HG02973 (cell line): Measurements from ENCODE around the gene AFAP1.
"Not testable (repeated sequence)": the region's sequence is repeated elsewhere in the genome, so short reads cannot be mapped to it uniquely, and the experiment has no call there.

ENCODE experiments used
- ATAC-seq: cut with Tn5 transposase; IDR thresholded peaks from one replicate; pipeline ENCODE4 v1.9.1; 2021; ENCODE audit warnings: moderate library complexity; ENCODE audit not compliant: unreplicated experiment

Gene AFAP1

DNA sequence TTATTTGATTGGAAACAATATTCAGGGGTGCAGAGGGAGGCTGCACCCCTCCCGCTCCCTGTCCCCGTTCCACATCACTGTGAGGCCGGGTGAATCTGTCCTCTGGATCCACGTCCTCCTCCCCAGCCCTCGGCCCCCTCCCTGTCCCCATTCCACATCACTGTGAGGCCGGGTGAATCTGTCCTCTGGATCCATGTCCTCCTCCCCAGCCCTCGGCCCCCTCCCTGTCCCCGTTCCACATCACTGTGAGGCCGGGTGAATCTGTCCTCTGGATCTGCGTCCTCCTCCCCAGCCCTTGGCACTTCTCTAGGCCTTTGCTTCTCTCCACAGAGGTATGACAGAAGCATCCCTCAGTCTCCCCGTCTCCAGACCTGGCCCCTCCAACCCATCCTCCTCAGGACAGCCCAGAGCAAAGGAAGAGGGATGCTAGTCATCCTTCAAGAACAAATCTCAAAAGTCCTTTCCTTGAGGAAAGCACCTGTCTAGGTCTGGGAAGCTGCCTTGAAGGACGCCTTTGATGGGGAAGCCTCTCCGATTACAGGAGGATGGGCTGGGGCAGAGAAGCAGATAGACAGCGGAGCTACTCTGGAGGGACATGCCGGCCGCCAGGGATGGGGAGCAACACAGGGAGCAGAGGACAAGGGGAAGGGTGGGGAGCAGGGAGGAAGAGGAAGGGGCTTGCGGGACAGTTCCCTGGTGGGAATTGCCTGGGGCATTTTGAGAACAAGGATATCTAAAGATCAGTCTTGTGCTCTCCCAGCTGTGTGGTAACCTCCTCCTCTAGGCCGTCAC lies 10.8 kb upstream of the AFAP1 start:
- no peak for ATAC-seq

DNA sequence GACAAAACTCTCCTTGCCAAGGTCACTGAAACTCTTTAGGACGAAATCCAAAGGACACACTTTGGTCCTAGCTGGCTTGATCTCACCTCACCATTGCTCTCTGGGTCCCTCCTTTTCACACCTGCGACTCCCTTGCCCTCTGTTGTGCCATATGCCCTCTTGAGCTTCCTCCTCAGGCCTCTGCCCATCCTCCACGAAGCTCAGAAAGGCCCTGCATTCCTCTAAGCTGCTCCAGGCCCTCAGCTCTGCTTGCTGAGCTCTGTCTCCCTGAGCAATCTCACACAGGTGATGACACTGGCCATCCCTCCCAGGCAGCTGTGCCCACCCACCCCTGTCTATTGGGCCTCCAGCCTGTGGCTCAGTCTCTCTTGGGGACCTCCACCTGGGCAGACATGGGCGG lies 10.1 kb upstream of the AFAP1 start:
- no peak for ATAC-seq

DNA sequence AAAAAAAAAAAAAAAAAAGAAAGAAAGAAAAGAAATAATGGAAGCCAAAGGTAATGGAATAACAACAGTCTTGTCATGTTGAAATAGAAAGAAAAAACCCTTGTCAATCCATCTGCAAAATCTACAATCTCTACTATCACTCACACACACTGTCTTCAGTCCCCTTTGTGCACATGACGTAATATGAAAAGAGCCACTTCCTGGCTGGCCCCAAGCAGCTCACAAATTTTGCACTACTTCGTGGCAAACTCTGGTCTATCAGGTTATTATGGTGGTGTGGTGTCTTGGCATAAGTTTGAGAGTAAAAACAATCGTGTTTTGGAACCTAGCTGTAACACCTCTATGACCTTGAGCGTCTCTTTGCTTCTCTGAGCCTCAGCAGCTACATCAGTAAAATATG lies 8.3 kb upstream of the AFAP1 start:
- no peak for ATAC-seq

DNA sequence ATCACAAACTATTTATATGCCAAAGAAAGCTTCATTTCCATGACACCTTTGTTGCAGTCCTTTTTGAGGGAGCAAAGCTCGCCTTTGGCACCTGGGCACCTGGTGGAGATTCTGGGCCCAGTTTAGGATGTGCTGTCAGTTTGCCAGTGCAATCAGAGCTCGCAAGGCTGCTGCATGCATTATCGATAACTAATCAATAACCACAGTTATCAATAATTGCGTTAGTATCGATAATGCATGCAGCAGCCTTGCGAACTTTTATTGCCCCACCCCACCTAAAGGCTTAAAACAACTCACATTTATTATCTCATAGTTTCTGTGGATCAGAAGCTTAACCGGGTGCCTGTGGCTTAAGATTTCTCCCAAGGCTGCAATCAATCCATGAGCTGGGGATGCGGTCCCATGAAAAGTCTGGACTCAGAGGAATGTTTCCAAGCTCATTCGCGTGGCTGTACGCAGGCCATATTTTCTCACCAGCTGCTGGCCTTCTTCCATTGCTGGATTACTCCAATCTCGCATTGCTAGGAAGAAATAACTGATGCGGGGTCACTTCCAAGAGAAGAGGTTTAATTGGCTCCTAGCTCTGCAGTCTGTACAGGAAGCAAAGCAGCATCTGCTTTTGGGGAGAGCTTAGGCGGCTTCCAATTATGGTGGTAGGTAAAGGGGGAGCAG lies 6.2 kb upstream of the AFAP1 start:
- ATAC-seq = no peak

DNA sequence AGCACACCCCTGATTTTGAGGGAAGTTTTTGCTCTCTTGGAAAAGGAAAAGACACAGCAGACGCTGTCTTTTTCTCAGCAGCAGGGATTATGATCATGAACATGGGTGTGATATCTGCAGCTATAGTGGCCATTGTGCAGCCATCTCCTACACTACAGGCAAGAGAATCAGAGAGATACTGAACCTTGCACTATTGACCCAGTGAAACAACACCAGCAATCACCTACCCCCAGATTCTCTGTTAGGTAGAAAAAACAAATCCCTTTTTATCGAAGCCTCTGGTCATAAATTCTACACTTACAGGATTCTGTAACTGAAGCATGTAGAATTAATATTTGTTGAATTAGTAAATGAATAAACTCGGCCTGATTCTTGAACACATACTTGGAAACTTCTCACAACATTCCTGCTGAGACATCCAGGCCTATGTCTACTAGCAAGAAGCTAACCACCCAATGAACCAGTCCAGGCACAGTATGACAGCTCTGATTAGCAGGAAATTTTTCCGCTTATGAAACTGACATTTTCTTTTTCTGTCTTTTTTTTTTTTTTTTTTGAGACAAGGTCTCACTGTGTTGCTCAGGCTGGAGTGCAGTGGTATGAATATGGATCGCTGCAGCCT lies 5.0 kb upstream of the AFAP1 start:
- ATAC-seq = no peak

DNA sequence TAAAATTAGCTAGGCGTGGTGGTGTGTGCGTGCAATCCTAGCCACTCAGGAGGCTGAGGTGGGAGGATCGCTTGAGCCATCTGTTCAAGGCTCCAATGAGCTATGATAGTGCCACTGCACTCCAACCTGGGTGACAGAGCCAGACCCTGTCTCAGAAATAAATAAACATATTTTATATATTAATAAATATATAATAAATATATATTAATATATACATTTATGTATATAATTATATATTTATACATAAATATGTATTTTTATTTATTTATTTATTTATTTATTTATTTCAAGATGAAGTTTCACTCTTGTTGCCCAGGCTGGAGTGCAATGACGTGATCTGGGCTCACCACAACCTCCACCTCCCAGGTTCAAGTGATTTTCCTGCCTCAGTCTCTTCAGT lies 4.0 kb upstream of the AFAP1 start:
- not testable (repeated sequence) for ATAC-seq

DNA sequence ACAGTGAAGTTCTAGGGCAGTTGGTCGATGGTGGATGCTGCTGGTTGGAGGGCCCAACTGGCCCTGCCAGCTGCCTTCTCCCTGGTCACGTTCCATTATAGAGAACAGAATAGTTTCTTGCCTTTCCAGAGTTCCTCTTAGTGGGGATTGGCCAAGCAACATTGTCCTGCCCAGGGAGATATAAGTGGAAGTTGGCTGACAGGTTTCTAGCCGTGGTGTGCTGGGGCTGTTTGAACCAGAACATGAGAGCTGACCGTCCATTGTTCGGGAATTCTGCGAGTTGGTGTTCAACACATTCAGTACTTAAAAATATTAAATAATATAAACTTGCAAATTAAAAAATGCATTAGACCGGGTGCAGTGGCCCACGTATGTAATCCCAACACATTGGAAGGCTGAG lies 3.5 kb upstream of the AFAP1 start:
- ATAC-seq = no peak

DNA sequence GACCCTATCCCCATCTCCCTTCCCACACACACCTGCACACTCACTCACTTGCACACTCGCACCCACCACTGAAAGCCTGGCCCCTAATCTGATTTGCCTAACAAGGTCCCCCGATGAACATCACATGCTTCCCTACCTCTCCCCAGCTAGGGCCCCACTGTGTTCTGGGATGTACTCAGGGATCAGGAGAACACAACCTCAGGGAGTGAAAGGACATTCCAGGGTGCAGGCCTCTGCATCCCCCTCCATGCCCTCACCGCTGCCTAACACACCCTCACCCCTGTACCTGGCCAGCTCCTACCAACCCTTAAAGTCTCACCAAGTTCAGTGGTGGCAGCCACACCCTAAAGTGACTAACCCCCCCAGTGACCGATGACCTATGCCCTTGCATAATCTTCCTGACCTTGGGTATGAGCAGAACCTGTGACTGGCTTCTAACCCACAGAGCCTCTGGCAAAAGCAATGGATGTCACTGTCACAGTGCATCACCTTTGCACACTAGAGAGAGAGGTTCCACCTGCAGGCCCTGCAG lies 2.4 kb upstream of the AFAP1 start:
- ATAC-seq = no peak

DNA sequence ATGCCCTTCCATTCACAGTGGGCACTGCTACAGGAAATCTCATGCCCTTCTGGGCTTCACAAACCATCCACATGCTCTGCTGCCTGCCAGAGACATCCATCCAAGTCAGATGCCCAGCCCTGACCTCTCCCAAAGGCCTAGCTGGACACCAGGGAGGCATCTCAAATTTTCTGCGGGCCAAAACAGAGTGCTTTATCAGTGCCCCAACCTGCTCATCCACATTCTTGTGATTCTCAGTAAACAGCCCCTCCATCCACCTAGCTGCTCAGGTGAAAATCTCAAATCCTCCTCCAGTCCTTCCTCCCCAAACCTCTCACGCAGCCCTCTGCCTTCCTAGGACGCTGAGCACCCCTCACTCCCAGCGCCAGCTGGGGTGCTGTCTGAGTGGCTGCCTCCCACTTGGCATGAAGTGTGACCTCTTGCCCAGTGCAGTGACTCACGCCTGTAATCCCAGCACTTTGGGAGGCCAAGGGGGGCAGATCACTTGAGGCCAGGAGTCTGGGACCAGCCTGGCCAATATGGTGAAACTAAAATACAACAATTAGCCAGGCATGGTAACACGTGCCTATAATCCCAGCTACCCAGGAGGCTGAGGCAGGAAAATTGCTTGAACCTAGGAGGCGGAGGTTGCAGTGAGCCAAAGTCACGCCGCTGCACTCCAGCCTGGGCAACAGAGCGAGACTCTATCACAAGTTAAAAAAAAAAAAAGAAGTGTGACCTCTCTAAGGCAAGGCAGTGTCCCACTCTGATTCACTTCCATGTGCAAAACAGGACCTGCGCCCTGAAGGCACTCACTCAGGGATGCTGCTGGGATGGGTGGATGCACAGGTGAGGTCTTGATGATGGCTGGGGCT lies 1.7 kb upstream of the AFAP1 start:
- no peak for ATAC-seq

DNA sequence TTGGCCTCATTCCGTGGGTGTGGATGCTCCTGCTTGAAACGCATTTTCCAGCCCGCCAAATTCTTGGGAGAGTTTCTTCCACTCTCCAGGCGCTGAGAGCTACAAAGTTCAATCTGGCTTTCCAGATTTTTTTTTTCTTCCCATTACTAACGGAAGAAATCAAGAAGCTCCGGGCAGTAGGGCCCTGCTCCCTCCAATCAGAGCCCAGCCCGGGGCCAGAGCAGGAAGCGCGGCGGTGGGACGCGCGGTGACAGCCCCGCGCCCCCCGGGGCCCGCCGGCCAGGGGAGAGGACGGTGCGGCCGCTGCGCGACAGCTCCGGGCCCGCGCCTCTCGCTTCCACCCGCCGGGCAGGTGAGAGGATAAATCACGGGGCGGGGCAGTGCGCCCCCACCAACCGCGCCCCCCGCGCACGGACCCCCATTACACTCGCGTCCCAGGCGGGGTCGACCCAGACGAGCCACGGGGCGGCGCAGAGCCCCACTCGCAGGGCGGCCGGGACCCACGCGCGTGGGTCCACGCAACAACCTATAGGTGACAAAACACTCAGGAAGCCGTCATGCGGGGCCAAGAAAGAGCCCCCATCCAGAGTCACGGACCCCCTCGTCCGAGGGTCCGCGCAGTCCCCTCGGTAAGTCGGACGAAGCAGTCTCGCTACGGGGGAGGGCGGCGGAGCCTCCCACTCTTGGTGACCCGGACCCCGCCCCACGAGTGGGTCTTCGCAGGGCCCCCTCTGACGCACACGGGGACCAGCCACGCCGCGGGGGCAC lies 868 bp downstream of the AFAP1 start:
- ATAC-seq = no peak

DNA sequence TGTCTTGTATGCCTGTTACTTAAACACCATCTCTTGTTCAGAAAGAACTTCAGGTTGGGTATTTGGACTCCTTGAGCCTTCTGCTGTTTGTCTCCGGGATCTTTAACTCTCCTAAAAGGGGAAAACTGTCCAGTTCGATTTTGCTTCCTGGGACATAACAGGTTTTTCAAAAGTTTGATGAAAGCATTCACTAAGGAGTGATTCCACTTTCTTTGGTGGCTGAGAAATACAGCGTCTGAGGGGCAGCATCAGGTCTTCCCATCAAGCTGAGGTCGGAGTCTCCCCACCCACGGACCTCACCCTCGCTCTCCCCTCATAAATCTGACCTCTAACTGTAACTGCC lies 1.4 kb downstream of the AFAP1 start:
- no peak for ATAC-seq

DNA sequence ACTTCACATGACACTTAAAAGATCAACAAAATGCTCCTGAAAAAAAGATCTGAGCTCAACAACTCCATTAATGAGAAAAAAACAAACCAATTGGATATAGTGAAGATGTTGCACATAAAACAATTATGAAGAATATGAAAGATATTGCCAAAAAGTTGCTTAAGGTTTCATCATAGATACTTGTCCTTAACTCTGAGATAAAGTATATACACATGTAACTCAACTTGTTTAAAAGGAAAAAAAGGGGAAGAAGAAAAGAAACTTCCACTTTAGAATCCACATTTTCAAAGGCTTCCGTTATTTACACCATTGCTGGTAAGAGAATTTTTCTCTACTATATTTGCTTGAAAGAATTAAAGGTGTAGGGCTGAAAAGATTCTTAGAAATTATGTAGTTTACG lies 2.7 kb downstream of the AFAP1 start:
- no peak for ATAC-seq

DNA sequence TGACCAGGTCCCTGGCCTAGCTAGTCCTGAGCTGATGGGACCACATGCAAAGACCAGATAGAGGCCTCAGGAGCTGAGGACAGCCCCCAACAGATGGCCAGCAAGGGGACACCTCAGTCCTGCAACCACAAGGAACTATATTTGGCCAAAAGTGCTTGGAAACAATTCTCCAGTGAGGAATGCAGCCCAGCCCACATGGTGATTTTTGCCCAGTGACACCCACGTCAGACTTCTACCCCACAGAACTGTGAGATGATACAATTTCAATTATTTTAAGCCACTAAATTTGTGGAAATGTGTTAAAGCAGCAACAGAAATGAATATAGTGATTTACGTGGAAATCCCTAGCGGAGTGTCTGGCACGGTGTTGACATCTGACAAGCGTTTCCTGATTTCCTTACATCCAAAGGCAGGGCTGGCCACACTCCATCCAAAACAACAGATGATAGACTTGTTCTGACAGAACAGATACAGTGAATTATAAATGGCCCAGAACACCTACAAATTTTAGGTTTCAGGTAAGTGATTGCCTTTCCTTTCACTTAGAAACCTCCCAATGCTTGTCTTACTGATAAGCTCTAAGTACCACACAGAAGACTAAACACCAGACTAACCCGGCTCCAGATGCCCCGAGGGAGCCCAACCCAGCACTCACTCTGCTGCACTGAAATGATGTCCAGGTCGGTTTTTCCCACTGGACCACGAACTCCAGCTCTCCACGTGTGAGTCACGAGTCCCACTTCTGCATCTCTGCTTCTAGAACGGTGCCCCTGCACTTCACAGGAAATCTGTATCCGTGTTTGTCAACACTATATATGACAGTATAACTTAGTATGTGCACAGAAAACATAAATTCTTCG lies 5.8 kb downstream of the AFAP1 start:
- ATAC-seq = no peak

DNA sequence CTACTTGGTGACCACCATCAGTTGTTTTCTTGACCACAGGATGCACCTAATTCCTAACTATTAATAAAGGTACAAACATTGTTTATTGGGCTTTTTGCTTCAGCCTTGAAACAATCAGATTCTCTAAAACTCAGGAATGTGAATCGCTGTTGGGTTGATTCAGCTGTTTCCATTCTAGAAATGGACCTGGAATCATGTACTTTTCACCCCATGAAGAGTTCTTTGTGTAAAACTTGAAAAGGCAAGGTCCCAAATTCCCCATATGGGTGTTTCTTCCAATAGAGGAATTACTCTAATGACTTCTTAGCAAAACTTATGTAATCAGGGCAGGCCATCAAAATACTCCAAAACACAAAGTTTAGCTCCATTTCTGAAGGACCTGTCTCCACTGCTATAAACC lies 7.4 kb downstream of the AFAP1 start:
- ATAC-seq = no peak

DNA sequence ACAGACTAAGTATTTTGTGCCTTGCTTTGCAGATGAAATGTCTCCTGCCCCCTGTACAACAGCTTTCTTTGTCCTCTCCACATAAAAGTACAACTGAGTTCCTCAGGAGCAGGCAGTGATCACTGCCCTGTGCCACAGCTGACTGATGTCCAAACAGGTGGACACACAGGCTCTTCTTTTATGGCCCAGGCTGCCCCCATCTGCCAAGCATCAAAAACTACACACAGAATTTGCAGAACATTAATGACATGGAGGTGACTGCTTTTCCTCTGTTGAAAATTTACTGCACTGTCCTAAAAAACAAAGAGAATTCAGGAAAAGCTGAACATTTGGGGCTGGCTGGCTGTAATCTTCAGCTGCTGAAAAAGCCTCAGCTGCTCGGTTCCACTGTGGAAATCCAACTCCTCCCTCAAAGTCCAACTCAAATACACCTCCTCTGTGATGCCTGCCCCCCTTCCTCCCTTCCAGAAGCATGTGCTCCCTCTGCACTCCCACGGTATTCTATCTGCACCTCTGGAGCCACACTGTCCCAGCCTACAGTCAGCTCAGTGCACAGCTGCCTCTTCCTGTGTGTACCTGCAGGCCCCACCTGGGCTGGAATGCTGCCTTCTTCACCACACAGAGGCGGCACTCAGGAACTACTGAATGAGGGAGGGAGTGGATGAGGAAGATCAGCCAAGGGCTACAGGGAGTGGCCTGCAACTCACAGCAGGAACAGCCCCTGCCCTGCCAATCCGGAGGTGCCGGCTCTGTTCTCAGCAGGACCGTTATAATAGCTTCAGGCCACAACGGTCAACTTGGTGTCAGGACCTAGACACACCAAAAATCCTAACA lies 10.3 kb downstream of the AFAP1 start:
- ATAC-seq = no peak

DNA sequence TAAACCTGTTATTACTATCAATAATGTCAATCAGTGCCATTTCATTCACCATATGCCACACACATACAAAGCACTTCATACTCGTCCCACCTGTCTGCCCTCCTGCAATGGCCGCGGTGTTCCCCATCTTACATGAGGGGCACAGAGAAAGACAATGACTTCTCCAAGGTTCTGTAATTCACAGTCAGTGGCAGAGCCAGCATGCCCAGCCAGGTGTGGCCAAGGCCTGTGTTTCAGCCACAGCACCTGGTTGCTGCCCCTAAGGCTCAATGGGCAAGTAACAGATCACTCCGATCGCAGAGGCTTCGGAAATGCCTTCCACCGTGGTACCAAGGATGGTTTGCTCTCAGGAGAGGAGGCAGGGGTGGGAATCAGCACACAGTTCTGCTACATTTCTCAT lies 10.9 kb downstream of the AFAP1 start:
- no peak for ATAC-seq

DNA sequence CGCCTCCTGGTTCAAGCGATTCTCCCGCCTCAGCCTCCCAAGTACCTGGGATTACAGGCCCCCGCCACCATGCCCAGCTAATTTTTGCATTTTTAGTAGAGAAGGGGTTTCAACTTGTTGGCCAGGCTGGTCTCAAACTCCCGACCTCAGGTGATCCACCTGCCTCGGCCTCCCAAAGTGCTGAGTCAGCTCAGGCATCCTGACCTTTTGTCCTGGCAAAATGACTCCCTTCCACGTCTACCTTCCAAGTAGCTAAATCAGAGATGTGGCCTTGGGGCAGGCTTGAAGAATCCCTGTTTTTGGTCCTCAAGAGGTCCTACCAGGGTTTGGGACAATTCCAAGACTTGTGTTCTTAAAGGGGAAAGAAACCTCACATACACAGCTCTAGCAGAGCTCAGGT lies 12.8 kb downstream of the AFAP1 start:
- no peak for ATAC-seq

DNA sequence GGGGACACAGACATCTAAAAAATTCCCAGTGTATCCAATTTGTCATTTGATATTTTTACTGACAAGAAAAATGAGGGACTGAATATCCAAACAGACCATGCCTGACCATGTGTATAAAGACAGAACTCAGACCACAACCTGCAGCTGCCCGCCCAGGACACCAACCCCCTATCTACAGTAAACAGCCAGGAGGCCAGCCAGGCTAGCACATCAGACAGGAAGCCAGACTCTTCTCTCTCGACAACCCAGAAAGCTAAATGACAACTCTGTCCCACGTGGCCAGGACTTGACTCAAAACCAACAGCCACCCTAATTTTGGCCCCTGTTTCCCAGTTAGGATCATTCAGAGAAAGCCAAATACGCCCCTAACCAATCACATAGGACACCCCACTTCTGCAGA lies 15.1 kb downstream of the AFAP1 start:
- ATAC-seq = no peak

DNA sequence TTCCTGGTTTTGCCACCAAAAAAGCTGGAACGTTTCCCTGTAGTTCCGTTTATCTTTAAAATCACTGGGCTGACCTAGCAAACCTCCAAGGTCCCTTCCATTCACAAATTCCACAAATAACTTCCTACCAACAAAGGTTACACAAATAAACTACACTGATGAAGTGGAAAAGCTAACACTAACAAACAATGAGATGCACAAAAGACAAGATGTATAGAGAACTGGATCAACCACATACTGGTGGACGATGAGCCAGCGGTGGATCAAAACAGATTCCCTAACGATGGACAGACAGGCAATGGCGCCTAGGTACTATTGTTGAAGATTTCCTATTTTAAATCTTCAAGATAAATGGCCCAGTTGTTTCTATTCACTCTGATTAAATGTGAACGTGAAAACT lies 15.5 kb downstream of the AFAP1 start:
- ATAC-seq = no peak
